HG03280 (cell line): ENCODE data around the gene SPTBN2.
"Not testable (repeated sequence)": the region's sequence is repeated elsewhere in the genome, so short reads cannot be mapped to it uniquely, and the experiment has no call there.

Experiments used
- ATAC-seq: cut with Tn5 transposase; IDR thresholded peaks from one replicate; pipeline ENCODE4 v1.9.1; 2021; ENCODE audit warnings: mild to moderate bottlenecking, moderate library complexity; ENCODE audit not compliant: unreplicated experiment

The SPTBN2 gene

DNA sequence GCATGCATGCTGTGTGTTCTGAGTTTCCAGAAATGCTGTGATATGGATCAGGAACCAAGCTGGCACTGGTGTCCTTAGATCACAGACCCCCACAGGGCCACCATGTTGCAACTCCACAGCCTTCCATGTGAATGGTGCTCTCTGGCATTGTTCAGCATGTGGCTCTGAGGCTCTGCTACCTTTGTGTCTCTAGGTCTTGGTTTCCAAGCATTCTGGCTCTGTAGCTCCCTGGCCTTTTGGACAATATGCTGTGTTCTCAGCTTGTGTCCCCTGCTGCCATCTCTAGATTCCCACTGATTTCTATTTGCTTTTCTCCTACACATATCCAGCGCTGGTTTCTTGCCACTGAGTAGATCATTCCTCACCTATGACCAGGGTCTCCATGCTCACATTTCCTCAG is 3.9 kb downstream of the SPTBN2 start:
- no peak for ATAC-seq

DNA sequence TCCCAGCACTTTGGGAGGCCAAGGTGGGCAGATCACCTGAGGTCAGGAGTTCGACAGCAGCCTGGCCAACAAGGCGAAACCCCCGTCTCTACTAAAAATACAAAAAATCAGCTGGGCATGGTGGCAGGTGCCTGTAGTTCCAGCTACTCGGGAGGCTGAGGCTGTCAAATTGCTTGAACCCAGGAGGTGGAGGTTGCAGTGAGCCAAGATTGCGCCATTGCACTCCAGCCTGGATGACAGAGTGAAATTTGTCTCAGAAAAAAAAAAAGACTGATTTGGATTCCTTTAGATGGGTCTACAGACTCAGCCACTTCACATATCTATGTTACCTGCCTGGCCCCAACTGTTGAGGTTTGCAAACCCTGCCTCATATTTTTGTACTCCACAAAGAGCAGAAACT is 4.8 kb downstream of the SPTBN2 start:
- ATAC-seq, result not testable (repeated sequence)

DNA sequence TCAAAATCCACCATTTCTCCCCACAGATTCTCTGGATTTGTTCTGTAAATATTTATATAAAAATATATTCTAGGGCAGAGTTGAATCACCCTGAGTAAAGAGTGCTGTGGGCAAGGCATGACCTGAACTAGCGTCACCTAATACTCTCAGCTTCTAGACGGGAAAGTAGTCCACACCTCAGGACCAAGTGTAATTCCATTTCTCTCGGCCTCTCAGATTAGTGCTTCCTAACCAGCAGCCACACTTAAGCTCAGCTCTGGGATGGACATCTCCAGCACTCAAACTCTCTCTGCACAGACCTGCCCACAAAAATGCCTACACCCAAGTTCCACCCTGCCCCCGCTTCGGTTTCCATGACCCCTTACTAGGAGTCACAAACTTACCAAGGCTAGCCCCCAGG is 5.3 kb downstream of the SPTBN2 start:
- ATAC-seq, result no peak

DNA sequence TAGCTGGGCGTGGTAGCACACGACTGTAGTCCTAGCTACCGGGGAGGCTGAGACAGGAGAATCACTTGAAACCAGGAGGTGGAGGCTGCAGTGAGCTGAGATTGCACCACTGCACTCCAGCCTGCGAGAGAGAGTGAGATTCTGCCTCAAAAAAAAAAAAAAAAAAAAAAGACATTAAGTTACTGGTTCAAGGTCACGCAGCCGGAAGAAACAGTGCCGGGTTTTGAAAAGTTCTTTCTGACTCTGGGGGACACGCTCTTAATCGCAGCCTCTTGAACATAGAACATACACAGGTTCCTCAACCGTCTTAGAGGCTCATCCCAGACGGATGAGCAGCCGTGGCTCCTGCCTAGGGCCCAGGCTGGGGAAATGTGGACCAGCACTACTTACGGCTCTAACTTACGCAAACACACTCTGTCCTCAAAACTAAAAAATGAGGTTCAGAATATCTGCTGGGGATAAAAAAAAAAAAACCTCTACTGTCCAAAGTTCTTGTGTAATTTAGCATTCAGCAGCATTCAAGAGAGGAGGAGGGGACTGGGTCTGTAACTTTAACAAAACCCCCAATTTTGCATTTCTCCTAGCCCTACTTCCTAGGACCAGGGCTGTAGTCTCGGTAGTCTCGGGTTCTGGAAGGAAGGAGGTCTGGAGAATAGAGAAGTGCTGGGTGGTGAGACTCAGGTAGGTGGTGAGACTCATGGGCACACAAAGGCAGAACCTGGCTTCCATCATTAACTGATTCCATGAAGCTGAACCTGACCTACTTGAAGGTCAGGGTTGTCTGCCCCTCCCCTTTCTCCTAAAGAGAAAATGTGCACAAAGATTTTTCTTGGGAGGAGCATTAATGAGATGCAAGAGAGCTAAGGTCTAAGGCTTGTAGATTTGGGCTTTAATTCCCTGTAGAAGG is 6.0 kb downstream of the SPTBN2 start:
- ATAC-seq, result no peak

DNA sequence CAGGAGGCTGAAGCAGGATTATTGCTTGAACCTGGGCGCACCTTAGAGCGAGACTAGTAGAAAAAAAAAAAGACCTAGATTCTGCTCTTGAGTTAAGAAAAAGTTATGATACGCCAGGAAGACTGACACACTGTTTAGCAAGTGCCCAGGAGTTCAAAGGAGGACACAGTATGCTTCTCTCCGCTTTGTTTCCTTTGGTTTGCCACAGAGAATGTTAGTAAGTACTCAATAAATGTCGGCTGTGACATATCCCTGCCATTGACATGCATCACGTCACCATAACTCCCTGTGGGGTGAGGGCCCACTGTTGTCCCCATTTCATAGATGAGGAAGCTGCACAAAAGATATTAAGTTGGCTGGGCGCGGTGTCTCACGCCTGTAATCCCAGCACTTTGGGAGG is 7.1 kb downstream of the SPTBN2 start:
- no peak for ATAC-seq

DNA sequence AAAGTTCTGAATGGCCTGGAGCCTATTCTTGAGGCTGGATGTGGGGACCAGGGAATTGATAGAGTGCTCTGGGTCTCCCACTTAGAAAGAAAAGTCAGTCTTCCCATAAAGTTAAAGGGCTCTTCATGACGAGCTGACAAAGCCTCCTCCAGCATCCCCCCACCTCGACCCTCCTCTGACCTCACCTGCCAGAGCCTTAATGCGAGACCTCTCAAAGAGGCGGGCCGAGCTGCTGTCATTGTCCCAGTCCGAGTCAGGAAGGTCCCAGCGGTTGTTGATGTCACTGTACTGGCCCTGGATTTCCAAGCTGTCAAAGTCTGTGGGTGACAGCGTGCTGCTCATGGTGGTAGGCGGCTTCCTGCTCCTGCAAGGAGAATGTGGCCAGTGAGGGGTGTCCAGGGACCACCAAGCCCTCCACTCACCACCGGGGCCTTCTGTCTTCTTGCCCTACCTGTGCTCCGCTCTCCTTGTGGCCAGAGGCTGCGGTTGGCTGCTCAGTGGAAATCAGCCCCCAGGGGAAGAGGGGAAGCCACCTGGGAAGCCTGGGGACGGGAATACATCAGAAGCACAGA is 8.0 kb downstream of the SPTBN2 start:
- ATAC-seq, result no peak

DNA sequence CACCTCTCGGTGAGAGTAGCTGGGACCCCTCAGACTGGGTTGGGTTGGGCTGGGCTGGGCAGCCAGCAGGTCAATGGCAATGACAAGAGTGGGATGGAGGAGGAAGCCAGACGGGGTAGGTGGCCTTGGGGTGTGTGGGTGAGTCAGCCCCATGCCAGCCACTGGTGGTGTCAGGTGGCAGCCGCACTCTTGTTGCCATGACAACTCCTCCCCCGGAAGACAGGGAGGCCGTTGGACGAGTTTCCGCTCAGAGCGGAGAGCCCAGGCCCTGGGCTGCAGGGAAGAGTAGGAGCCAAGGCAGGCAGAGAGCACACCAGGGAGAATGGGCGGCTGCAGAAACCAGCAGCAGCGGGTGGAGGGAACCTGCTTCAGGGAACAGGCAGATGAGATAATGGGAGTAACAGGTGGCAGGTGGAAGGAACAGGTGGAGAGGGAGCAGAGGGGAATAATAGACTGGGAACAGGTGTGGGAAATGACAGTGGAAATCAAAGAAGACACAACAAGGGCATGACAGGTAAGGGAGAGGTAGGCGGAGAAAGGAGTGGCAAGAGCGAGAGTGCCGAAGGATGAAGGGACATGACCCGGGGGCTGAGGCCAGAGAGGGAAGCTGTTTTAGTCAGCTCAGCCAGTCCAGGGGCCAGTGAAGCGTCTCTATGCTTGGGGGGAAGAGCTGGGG is 8.7 kb downstream of the SPTBN2 start:
- no peak for ATAC-seq

DNA sequence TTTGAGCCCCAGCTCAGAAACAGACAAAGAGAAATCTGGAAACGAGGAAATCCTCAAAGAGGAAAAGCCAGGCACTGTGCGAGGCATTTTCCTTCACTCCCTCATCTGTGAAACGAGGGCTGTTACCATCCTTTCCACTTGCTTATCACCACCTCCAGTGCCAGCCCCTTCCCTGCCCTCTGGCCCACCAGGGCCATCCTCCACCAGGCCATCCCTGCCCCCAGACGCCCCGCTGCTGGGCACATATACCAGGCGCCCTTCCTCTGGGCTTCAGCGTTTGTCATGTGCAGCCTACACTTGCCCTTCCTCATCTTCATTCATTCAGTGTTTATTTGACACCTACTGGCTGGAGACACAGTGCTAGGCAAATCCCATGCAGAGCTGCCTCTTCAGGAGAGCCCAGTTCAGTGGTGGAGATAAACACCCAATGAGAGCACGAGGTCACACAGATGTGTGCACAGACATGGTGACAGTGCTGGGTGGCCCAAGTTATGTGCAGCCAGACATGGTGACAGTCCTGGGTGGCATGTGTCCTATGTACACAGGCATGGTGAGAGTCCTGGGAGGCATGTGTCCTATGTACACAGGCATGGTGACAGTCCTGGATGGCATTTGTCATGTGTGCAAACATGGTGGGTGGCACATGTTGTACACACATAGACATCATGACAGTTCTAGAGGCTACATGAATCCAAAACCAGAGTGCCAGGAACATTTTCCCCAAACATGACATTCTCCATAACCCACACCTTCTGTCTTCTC is 9.7 kb downstream of the SPTBN2 start:
- ATAC-seq, result no peak

DNA sequence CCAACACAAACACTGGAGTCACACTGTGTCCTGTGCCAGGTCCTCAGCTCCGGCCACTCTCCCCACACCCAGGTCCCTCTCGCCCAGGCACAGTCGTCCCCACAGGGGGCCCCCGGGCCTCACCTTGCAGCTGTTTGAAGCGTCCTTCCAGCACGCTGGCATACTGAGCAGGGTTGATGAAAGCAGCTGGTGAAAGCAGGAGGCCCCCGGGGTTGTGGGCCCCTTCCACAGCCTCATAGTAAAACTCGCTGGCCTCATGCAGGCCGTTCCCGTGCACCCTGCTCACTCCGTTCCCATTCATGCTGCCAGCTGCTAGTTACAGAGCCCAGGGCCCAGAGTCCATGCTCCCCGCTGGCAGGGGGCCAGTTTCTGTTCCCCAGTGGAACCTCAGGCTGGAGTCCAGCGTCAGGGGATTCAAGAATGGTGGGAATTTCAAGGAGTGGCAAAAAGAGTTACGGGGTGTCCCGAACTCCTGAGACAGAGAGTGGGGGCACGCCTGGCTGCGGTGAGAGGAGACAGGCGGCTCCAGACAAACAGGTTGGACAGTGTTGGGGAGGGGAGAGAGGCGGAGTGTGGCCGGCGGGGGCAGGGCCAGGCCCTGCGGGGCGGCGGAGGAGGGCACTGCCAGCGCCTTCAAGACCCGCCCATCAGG is 10.6 kb downstream of the SPTBN2 start:
- no peak for ATAC-seq

DNA sequence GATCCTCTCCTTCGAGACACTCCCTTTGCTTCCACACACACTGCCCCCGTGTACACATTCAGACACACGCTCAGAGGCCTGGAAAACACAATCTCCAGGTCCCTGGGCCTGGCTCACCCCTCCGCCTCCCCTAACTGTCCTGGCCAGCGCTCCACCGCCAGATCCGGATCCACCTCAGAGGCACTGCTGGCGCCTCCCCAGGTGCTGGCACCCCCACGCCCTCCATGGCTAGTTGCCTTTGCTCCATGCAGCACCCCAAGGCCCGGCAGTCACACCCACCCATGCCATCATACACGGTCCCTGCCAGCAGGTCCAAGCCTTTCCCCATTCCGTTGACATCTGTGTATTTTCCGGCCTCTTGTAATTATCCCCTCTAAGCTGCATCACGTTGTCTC is 11.1 kb downstream of the SPTBN2 start:
- ATAC-seq, result no peak

DNA sequence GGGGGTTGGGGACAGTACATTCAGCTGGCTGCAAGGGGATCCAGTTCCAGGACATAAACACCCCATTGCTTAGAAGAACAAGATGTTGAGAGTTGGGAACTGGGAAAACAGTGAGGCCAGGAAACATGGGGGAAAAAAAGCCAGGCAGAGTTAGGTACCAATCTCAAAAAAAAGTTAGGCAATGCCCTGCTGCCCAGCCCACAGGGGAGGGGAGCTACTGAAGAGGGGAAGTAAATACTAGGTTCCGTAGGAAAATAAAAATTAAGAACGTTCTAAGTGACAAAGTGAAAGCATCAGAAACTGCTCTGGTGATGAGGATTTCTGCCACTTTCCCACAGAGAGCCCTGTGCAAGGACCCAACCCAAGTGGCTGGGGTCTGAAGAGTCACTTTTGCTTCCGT is 12.0 kb downstream of the SPTBN2 start:
- no peak for ATAC-seq

DNA sequence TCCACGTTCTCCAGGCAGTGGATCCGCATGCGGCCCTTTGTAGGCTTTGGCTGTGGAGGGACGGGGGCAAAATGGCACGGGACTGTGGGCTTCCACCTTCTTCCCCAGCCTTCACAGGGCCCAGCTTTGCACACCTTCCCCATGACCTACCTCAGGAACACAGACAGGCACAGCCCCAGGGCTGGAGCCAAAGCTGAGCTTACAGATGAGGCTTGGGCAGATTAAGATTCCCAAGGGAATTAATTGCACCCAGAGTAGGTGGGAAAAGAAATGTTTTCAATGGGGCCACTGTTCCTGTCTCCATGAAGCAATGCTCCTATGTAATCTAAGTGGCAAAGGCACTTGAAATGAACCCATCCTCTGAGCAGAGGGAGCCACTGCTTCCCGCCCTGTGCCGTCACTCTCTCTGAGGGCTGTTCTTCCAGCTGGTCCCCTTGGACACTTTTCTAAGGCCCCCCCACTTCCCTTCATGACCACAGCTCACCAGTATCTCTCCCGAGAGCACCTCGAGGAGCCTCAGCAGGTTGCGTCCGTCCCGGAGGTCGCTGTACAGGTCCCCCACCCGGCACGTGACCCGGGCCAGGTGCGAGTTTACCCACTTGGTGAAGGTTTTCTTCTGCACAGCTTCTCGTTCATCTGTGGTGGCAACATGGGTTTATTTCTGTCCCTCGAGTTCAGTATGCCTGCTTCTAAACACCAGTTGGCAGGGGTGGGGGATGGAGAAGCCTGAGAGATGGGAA is 13.5 kb downstream of the SPTBN2 start:
- no peak for ATAC-seq

DNA sequence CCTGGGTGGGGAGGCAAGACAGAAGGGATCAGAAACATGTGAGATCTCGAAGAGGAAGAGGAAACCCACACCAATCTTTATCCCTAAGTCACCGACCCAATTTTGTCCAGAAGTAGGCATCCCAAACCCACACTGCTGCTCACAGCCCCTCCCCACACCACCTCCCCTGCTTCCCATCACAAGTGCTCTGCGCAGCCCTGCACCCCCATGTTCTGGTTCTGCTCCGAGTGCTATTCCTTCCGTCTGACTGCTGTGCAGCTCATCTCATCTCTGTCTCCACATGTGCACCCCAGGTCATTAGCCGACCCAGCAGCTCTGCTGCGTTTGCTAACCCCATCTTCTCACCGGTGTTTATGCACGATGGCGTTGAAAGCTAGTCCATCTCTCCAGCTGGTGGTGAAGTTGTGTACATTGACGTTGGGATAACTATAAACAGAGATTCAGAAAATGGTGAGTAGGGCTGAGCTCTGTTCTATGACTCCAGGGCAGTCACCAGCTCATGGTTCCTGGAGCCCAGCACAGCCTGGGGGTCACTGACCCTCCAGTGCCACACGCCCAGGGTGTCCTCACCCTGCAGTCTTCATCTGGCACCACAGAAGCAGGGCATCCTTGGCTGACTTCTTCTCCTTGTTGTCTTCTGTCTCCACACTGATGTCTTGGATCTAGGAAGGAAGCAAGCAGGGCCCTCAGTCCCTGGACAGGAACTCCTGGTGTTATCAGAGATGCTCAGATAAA is 15.1 kb downstream of the SPTBN2 start:
- no peak for ATAC-seq

DNA sequence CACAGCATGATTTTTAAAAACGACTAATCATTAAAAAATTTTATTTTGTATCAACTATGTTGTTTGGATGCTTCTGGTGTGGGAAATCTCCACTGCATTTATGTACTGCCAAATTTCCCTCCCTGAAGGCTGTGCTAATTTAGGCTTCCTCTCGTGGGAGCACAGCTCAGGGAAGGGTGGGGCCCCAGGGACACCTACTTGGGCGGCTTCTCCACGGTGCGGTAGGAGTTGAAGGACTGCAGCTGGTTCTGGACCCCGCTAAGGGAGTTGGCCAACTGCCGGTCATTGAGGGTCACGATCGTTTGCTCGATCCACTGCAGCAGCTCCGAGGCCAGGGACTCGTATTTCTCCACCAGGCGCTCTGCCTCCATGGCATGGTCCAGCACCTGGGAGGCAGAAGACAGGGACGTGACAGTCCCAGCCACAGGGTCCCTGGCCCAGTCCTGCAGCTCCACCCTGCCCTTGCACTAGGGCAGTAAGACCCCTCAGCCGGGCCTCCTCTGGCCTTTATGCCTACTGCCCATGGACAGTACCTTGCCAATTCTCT is 18.6 kb downstream of the SPTBN2 start:
- no peak for ATAC-seq

DNA sequence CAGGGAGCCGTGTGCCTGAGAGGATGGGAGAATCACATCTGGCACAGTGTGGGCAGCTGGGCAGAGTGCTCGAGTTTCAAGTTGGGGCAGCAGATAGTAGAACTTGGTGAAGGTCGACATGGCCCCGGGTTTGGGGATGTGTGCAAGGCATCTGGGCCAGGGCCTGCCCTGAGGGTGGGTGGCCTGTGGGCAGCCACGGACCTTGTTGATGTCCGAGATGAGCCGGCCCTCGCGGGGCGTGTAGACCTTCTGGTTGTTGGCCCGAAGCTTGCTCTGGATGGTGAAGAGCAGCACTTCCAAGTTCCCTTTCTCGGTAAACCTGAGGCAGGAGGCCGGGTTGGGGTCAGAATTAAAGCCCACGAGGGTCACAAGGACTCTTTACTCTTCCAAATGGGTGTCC is 20.3 kb downstream of the SPTBN2 start:
- no peak for ATAC-seq

DNA sequence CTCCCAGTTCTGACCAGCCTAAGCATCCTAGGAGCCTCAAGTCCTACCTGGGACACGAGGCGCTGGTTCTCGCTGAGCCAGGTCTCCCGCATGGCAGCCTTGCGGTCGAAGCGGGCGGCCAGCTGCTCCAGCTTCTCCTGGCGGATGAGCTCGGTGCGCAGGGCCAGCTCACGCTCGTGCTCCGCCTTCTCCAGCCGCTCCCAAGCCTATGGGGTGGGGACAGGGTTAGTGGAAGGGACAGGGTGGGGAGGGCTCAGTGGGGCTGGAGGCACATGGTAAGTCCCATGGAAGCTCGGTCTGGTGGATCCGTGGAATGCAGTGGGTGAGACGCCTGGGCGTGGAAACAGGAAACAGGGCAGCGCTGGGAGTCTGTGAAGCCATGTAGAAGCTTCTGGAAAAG is 20.9 kb downstream of the SPTBN2 start:
- ATAC-seq, result no peak

DNA sequence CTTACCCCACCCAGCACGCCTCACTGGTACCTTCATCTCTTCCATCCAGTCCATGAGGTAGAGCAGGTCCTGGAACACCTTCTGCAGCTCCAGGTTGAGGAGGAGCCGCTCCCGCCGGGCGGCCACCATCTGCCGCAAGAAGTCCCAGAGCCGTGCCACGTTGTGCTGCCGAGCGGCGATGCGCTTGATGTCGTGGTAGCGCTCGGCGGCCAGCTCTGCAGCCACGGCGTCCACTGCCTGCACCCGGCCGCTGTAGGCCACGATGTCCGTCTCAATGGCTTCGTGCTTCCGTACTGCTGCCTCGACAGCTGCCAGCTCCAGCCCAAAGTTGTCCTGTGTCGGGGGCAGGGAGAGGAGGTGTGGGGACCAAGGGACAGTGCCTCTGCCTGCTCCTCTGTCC is 21.5 kb downstream of the SPTBN2 start:
- no peak for ATAC-seq

DNA sequence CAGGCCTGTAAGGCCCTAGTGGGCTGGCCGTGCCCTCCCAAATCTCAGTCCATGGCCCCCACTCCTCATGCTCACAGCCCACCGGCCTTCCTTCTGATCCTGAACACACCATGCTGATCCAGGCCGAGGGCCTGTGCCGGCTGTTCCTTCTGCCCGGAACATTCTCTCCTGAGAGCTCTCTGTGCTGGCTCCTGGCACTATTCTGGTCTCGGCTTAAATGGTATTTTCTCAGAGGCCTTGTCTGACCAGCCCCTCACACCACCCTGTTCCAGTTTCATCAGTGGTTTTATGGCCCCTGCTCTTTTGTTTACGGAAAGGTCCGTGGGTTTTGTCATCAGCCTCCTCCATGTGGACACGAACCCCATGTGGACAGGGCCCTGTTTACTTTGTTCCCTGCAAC is 22.0 kb downstream of the SPTBN2 start:
- ATAC-seq, result no peak
